WTC11 (cell line): ENCODE measurements around the gene RREB1. TPM values are rescaled to one million over a fixed set of nuclear protein-coding genes. Genes with fewer than 3 reads are reported as not detected.

Experiments used
- ATAC-seq: fragments of 200-7000 bp; cut with Tn5 transposase; 2 replicates; pipeline ENCODE4 v1.10.0; 2021; ENCODE audit warnings: mild to moderate bottlenecking, moderate library complexity
- CTCF ChIA-PET: fragments of 300-600 bp; sonication (Branson Sonifier 250); formaldehyde crosslinking; loops from one replicate; lab custom pipeline; 2021; ENCODE audit warnings: antibody characterized with exemption; lab: Charles Lee
- POLR2A ChIA-PET: fragments of 350-600 bp; sonication (Branson Sonifier 250); formaldehyde crosslinking; loops from one replicate; lab custom pipeline; 2021; ENCODE audit warnings: antibody characterized with exemption; lab: Charles Lee
- DNase-seq: peaks from one replicate; pipeline ENCODE4 v3.0.0; 2021; ENCODE audit warnings: low spot score
- H3K27ac Mint-ChIP-seq: 2 replicates; pipeline ENCODE4 v1.8.0; 2021; ENCODE audit warnings: mixed read lengths
- H3K27me3 Mint-ChIP-seq: 2 replicates; pipeline ENCODE4 v1.8.0; 2021; ENCODE audit warnings: low read depth, mild to moderate bottlenecking, moderate library complexity, mixed read lengths
- H3K36me3 Mint-ChIP-seq: 2 replicates; pipeline ENCODE4 v1.8.0; 2021; ENCODE audit warnings: mixed read lengths
- H3K4me1 Mint-ChIP-seq: 2 replicates; pipeline ENCODE4 v1.8.0; 2022; ENCODE audit warnings: mixed read lengths
- H3K4me3 Mint-ChIP-seq: 2 replicates; pipeline ENCODE4 v1.8.0; 2021; ENCODE audit warnings: mild to moderate bottlenecking, moderate library complexity, mixed read lengths
- H3K9me3 Mint-ChIP-seq: 2 replicates; pipeline ENCODE4 v1.8.0; 2021; ENCODE audit warnings: mixed read lengths
- GTF2I ChIP-seq: fragments of 250-450 bp; sonication (Bioruptor Pico); conservative IDR thresholded peaks from 2 replicates; pipeline ENCODE4 v1.4.0; 2021; ENCODE audit warnings: mild to moderate bottlenecking
- SP1 ChIP-seq: sonication (generic); formaldehyde crosslinking; conservative IDR thresholded peaks from 2 replicates; pipeline ENCODE4 v1.8.1; 2022; ENCODE audit warnings: missing genetic modification reagents
- TCF7 ChIP-seq: sonication (generic); formaldehyde crosslinking; IDR thresholded peaks from 2 replicates; pipeline ENCODE4 v1.8.0; 2022; ENCODE audit warnings: mild to moderate bottlenecking, low read depth, missing genetic modification reagents, moderate library complexity
- ZNF121 ChIP-seq: sonication (generic); formaldehyde crosslinking; IDR thresholded peaks from 2 replicates; pipeline ENCODE4 v1.8.0; 2023; ENCODE audit warnings: missing genetic modification reagents
- ZNF219 ChIP-seq: sonication (generic); formaldehyde crosslinking; IDR thresholded peaks from 2 replicates; pipeline ENCODE4 v1.8.0; 2023; ENCODE audit warnings: missing genetic modification reagents, mild to moderate bottlenecking, borderline replicate concordance
- ZNF317 ChIP-seq: sonication (generic); formaldehyde crosslinking; IDR thresholded peaks from 2 replicates; pipeline ENCODE4 v1.8.1; 2023; ENCODE audit warnings: low read depth, mild to moderate bottlenecking, moderate library complexity, missing genetic modification reagents, borderline replicate concordance
- total RNA-seq: library from RNA; stranded (reverse); gene quantifications from 3 replicates; pipeline ENCODE4 v1.2.3, GENCODE V29; 2021
- TF ChIP-seq, protein P1 (sequence below): fragments of 250-450 bp; sonication (Bioruptor Pico); IDR thresholded peaks from 2 replicates; pipeline ENCODE4 v1.9.0; 2021; ENCODE audit warnings: mild to moderate bottlenecking
- TF ChIP-seq, protein P2 (sequence below): sonication (generic); formaldehyde crosslinking; IDR thresholded peaks from 2 replicates; pipeline ENCODE4 v1.8.1; 2023; ENCODE audit warnings: mild to moderate bottlenecking, missing genetic modification reagents
- TF ChIP-seq, protein P3 (sequence below): fragments of 250-450 bp; sonication (Bioruptor Pico); IDR thresholded peaks from 2 replicates; pipeline ENCODE4 v1.9.0; 2021; ENCODE audit warnings: mild to moderate bottlenecking, borderline replicate concordance
- TF ChIP-seq, protein P4 (sequence below): sonication (generic); formaldehyde crosslinking; IDR thresholded peaks from 2 replicates; pipeline ENCODE4 v1.8.1; 2022; ENCODE audit warnings: low read depth, missing genetic modification reagents, borderline replicate concordance
- TF ChIP-seq, protein P5 (sequence below): sonication (generic); formaldehyde crosslinking; IDR thresholded peaks from 2 replicates; pipeline ENCODE4 v1.8.1; 2023; ENCODE audit warnings: mild to moderate bottlenecking, moderate library complexity, missing genetic modification reagents

The RREB1 gene
- total RNA-seq, 1 experiment from 2014 or later, result 38.5 TPM

DNA sequence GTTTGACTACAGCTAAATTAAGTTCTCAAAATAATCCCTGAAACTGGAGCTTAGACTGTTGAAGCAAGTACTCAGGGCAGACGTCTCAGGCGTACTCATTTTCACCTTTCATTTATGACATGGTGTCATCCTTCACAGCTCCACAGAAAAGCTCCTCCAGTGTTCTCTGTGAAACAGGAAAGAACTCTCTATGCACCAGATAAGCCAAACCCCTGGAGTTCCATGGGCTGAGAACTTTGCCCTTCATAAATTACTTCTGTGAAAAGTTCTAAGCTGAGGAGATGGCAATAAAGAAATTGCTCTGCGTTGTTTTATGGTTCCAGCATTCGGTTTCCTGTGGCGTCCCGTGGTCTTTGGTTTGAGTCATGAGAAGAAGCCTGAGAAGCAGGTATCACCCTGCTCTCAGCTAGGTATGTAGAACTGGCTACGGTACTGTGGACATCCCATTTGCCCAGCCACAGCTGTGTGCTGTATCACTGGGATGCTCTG is 20.2 kb upstream of the RREB1 start (continued):
- TF ChIP-seq, protein P1, sequence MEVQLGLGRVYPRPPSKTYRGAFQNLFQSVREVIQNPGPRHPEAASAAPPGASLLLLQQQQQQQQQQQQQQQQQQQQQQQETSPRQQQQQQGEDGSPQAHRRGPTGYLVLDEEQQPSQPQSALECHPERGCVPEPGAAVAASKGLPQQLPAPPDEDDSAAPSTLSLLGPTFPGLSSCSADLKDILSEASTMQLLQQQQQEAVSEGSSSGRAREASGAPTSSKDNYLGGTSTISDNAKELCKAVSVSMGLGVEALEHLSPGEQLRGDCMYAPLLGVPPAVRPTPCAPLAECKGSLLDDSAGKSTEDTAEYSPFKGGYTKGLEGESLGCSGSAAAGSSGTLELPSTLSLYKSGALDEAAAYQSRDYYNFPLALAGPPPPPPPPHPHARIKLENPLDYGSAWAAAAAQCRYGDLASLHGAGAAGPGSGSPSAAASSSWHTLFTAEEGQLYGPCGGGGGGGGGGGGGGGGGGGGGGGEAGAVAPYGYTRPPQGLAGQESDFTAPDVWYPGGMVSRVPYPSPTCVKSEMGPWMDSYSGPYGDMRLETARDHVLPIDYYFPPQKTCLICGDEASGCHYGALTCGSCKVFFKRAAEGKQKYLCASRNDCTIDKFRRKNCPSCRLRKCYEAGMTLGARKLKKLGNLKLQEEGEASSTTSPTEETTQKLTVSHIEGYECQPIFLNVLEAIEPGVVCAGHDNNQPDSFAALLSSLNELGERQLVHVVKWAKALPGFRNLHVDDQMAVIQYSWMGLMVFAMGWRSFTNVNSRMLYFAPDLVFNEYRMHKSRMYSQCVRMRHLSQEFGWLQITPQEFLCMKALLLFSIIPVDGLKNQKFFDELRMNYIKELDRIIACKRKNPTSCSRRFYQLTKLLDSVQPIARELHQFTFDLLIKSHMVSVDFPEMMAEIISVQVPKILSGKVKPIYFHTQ, result no peak
- TF ChIP-seq SP1 (CRISPR knock-in tag) (no peak), ZNF121 (CRISPR knock-in tag) (no peak)
- TF ChIP-seq, protein P2, sequence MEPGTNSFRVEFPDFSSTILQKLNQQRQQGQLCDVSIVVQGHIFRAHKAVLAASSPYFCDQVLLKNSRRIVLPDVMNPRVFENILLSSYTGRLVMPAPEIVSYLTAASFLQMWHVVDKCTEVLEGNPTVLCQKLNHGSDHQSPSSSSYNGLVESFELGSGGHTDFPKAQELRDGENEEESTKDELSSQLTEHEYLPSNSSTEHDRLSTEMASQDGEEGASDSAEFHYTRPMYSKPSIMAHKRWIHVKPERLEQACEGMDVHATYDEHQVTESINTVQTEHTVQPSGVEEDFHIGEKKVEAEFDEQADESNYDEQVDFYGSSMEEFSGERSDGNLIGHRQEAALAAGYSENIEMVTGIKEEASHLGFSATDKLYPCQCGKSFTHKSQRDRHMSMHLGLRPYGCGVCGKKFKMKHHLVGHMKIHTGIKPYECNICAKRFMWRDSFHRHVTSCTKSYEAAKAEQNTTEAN (CRISPR knock-in tag), result no peak

DNA sequence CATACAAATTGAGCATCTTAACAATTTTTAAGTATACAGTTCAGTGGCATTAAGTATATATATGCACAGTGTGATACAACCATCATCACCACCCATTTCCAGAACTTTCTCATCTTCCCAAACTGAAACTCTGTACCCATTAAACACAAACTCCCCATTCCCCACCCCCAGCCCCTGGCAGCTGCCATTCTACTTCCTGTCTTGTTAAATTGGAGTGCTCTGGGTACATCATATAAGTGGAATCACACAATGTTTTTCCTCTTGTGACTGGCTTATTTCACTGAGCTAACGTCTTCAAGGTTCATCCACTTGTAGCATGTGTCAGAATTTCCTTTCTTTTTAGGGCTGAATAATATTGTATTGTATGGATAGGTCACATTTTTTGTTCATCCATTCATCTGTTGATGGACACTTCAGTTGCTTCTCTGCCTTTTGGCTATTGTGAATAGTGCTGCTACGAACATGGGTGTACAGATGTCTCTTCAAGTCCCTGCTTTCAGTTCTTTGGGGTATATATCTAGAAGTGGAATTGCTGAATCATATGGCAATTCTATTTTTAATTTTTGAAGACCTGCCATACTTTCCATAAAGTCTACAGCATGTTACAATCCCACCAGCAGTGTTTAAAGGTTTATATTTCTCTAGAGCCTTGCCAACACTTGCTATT is 19.6 kb upstream of the RREB1 start:
- H3K4me1 Mint-ChIP-seq, result peaks cover 39% of the 10 kb centered on the region
- no peak overlapping the region; the same call in 1 of the 2 replicates for H3K4me3 Mint-ChIP-seq
- DNase-seq (no peak), ATAC-seq (no peak)
- CTCF ChIA-PET, result interaction anchor here (1.1 to 1.6 kb wide), 3 partner anchors 13 to 391 kb away, joined by 4 to 6 read pairs (median 5); no protein-coding TSS in a partner anchor
- peaks cover 5% of the 10 kb centered on the region; the same call in 1 of the 2 replicates for H3K9me3 Mint-ChIP-seq
- peaks cover 26% of the 10 kb centered on the region for H3K27me3 Mint-ChIP-seq
- H3K36me3 Mint-ChIP-seq, result no peaks in the 10 kb centered on the region
- no peak overlapping the region for H3K27ac Mint-ChIP-seq
- no peak for TF ChIP-seq ZNF317 (CRISPR knock-in tag)
- TF ChIP-seq, protein P3, sequence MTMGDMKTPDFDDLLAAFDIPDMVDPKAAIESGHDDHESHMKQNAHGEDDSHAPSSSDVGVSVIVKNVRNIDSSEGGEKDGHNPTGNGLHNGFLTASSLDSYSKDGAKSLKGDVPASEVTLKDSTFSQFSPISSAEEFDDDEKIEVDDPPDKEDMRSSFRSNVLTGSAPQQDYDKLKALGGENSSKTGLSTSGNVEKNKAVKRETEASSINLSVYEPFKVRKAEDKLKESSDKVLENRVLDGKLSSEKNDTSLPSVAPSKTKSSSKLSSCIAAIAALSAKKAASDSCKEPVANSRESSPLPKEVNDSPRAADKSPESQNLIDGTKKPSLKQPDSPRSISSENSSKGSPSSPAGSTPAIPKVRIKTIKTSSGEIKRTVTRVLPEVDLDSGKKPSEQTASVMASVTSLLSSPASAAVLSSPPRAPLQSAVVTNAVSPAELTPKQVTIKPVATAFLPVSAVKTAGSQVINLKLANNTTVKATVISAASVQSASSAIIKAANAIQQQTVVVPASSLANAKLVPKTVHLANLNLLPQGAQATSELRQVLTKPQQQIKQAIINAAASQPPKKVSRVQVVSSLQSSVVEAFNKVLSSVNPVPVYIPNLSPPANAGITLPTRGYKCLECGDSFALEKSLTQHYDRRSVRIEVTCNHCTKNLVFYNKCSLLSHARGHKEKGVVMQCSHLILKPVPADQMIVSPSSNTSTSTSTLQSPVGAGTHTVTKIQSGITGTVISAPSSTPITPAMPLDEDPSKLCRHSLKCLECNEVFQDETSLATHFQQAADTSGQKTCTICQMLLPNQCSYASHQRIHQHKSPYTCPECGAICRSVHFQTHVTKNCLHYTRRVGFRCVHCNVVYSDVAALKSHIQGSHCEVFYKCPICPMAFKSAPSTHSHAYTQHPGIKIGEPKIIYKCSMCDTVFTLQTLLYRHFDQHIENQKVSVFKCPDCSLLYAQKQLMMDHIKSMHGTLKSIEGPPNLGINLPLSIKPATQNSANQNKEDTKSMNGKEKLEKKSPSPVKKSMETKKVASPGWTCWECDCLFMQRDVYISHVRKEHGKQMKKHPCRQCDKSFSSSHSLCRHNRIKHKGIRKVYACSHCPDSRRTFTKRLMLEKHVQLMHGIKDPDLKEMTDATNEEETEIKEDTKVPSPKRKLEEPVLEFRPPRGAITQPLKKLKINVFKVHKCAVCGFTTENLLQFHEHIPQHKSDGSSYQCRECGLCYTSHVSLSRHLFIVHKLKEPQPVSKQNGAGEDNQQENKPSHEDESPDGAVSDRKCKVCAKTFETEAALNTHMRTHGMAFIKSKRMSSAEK, result no peak
- no peak for TF ChIP-seq TCF7 (CRISPR knock-in tag)
- TF ChIP-seq, protein P4, sequence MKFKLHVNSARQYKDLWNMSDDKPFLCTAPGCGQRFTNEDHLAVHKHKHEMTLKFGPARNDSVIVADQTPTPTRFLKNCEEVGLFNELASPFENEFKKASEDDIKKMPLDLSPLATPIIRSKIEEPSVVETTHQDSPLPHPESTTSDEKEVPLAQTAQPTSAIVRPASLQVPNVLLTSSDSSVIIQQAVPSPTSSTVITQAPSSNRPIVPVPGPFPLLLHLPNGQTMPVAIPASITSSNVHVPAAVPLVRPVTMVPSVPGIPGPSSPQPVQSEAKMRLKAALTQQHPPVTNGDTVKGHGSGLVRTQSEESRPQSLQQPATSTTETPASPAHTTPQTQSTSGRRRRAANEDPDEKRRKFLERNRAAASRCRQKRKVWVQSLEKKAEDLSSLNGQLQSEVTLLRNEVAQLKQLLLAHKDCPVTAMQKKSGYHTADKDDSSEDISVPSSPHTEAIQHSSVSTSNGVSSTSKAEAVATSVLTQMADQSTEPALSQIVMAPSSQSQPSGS, result no peak
- no peak for TF ChIP-seq ZNF219 (CRISPR knock-in tag)
- no peak for TF ChIP-seq GTF2I
- TF ChIP-seq, protein P5, sequence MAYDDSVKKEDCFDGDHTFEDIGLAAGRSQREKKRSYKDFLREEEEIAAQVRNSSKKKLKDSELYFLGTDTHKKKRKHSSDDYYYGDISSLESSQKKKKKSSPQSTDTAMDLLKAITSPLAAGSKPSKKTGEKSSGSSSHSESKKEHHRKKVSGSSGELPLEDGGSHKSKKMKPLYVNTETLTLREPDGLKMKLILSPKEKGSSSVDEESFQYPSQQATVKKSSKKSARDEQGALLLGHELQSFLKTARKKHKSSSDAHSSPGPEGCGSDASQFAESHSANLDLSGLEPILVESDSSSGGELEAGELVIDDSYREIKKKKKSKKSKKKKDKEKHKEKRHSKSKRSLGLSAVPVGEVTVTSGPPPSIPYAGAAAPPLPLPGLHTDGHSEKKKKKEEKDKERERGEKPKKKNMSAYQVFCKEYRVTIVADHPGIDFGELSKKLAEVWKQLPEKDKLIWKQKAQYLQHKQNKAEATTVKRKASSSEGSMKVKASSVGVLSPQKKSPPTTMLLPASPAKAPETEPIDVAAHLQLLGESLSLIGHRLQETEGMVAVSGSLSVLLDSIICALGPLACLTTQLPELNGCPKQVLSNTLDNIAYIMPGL (CRISPR knock-in tag), result no peak
- POLR2A ChIA-PET, result no interaction called here
